ENCODE measurements around the gene LEKR1. TPM values are rescaled to one million over a fixed set of nuclear protein-coding genes. Genes with fewer than 3 reads are reported as not detected.

LEKR1 gene
- total RNA-seq, 1 donor from 2014 or later: 4.1 TPM

GRCh38 chr3:157087373-157087772 lies 261.2 kb downstream of the LEKR1 start:
- Mint-ChIP-seq H3K27ac (no peak overlapping the region), H3K4me3 (ENCODE audit: low read depth) (peak overlapping the region; percentile 77)
- TF ChIP-seq CTCF (IDR thresholded peaks at IDR 0.05; ENCODE audit: unreplicated experiment): no peak

GRCh38 chr3:157087780-157088600 lies 261.8 kb downstream of the LEKR1 start:
- TF ChIP-seq CTCF (IDR thresholded peaks at IDR 0.05; ENCODE audit: unreplicated experiment): no peak
- Mint-ChIP-seq H3K4me3 (ENCODE audit: low read depth) (peak overlapping the region; percentile 77), H3K4me1 (ENCODE audit: low read depth) (peaks cover 33% of the 10 kb centered on the region), H3K36me3 (ENCODE audit: insufficient read depth) (no peaks in the 10 kb centered on the region), H3K27ac (peak overlapping the region; percentile 96), H3K9me3 (ENCODE audit: low read depth) (no peaks in the 10 kb centered on the region), H3K27me3 (peaks cover 7% of the 10 kb centered on the region)
- DNase-seq (ENCODE audit: low spot score, unreplicated experiment): no peak

More at GRCh38 chr3:157087373-157087772, 261.2 kb downstream of the LEKR1 start:
- no peaks in the 10 kb centered on the region for H3K9me3 Mint-ChIP-seq (ENCODE audit: low read depth)
- H3K36me3 Mint-ChIP-seq (ENCODE audit: insufficient read depth): no peaks in the 10 kb centered on the region
- peaks cover 7% of the 10 kb centered on the region for H3K27me3 Mint-ChIP-seq
- H3K4me1 Mint-ChIP-seq (ENCODE audit: low read depth): peaks cover 33% of the 10 kb centered on the region
- no peak for DNase-seq (ENCODE audit: low spot score, unreplicated experiment)

- Mint-ChIP-seq H3K36me3 (ENCODE audit: insufficient read depth) (no peaks in the 10 kb centered on the region), H3K27me3 (peaks cover 7% of the 10 kb centered on the region), H3K9me3 (ENCODE audit: low read depth) (no peaks in the 10 kb centered on the region)
Observed at GRCh38 chr3:157088601-157089454, 262.7 kb downstream of the LEKR1 start.

GRCh38 chr3:157089455-157090221 lies 263.5 kb downstream of the LEKR1 start:
- no peaks in the 10 kb centered on the region for H3K36me3 Mint-ChIP-seq (ENCODE audit: insufficient read depth)
- H3K27me3 Mint-ChIP-seq: peaks cover 10% of the 10 kb centered on the region
- peak overlapping the region; percentile 96 for H3K27ac Mint-ChIP-seq
- peak overlapping the region; percentile 77 for H3K4me3 Mint-ChIP-seq (ENCODE audit: low read depth)
- peaks cover 33% of the 10 kb centered on the region for H3K4me1 Mint-ChIP-seq (ENCODE audit: low read depth)
- H3K9me3 Mint-ChIP-seq (ENCODE audit: low read depth): no peaks in the 10 kb centered on the region
- DNase-seq (ENCODE audit: low spot score, unreplicated experiment): no peak
- no peak for TF ChIP-seq CTCF (IDR thresholded peaks at IDR 0.05; ENCODE audit: unreplicated experiment)

More at GRCh38 chr3:157088601-157089454, 262.7 kb downstream of the LEKR1 start:
- DNase-seq (ENCODE audit: low spot score, unreplicated experiment): peak; percentile 93
- H3K27ac Mint-ChIP-seq: peak overlapping the region; percentile 96
- TF ChIP-seq CTCF (IDR thresholded peaks at IDR 0.05; ENCODE audit: unreplicated experiment): no peak
- peak overlapping the region; percentile 77 for H3K4me3 Mint-ChIP-seq (ENCODE audit: low read depth)
- H3K4me1 Mint-ChIP-seq (ENCODE audit: low read depth): peaks cover 33% of the 10 kb centered on the region
